ENCODE results near the gene ITGB1BP1. TPM values are rescaled to one million over a fixed set of nuclear protein-coding genes. Genes with fewer than 3 reads are reported as not detected.

Gene ITGB1BP1
- total RNA-seq, 1 donor from 2014 or later, result 59.3 TPM

GRCh38 chr2:9440058-9440727, 16.9 kb upstream of the ITGB1BP1 start:
- no peaks in the 10 kb centered on the region for H3K27me3 Mint-ChIP-seq (ENCODE audit: low read depth)
- H3K27ac Mint-ChIP-seq (ENCODE audit: unreplicated experiment), result no peak overlapping the region
- peaks cover 22% of the 10 kb centered on the region for H3K36me3 Mint-ChIP-seq (ENCODE audit: low read depth)
- no peak overlapping the region for H3K4me3 Mint-ChIP-seq
- H3K4me1 Mint-ChIP-seq, result no peaks in the 10 kb centered on the region
- H3K9me3 Mint-ChIP-seq, result no peaks in the 10 kb centered on the region
- DNase-seq (ENCODE audit: low read depth, low spot score), result no peak
- no peak for TF ChIP-seq CTCF (conservative IDR thresholded peaks at IDR 0.05)

GRCh38 chr2:9439536-9439935, 16.2 kb upstream of the ITGB1BP1 start:
- H3K4me3 Mint-ChIP-seq, result no peak overlapping the region
- H3K9me3 Mint-ChIP-seq, result no peaks in the 10 kb centered on the region
- DNase-seq (ENCODE audit: low read depth, low spot score), result no peak
- no peaks in the 10 kb centered on the region for H3K27me3 Mint-ChIP-seq (ENCODE audit: low read depth)
- no peak overlapping the region for H3K27ac Mint-ChIP-seq (ENCODE audit: unreplicated experiment)
- H3K36me3 Mint-ChIP-seq (ENCODE audit: low read depth), result peaks cover 21% of the 10 kb centered on the region
- TF ChIP-seq CTCF (conservative IDR thresholded peaks at IDR 0.05), result no peak
- H3K4me1 Mint-ChIP-seq, result no peaks in the 10 kb centered on the region

GRCh38 chr2:9434489-9434888, 11.2 kb upstream of the ITGB1BP1 start:
- no peak for TF ChIP-seq CTCF (conservative IDR thresholded peaks at IDR 0.05)

GRCh38 chr2:9430316-9431293, 7.3 kb upstream of the ITGB1BP1 start:
- H3K27me3 Mint-ChIP-seq (ENCODE audit: low read depth), result no peaks in the 10 kb centered on the region
- H3K9me3 Mint-ChIP-seq, result no peaks in the 10 kb centered on the region
- no peak for TF ChIP-seq CTCF (conservative IDR thresholded peaks at IDR 0.05)
- no peak overlapping the region for H3K27ac Mint-ChIP-seq (ENCODE audit: unreplicated experiment)
- H3K4me1 Mint-ChIP-seq, result no peaks in the 10 kb centered on the region
- no peak overlapping the region for H3K4me3 Mint-ChIP-seq
- H3K36me3 Mint-ChIP-seq (ENCODE audit: low read depth), result peaks cover 19% of the 10 kb centered on the region
- DNase-seq (ENCODE audit: low read depth, low spot score), result no peak

More at GRCh38 chr2:9434489-9434888, 11.2 kb upstream of the ITGB1BP1 start:
- Mint-ChIP-seq H3K4me3 (no peak overlapping the region), H3K4me1 (no peaks in the 10 kb centered on the region), H3K9me3 (no peaks in the 10 kb centered on the region), H3K27me3 (ENCODE audit: low read depth) (no peaks in the 10 kb centered on the region), H3K36me3 (ENCODE audit: low read depth) (peaks cover 32% of the 10 kb centered on the region), H3K27ac (ENCODE audit: unreplicated experiment) (no peak overlapping the region)
- no peak for DNase-seq (ENCODE audit: low read depth, low spot score)

GRCh38 chr2:9428965-9429577, 5.7 kb upstream of the ITGB1BP1 start:
- Mint-ChIP-seq H3K36me3 (ENCODE audit: low read depth) (peaks cover 19% of the 10 kb centered on the region), H3K4me3 (no peak overlapping the region), H3K27ac (ENCODE audit: unreplicated experiment) (no peak overlapping the region), H3K27me3 (ENCODE audit: low read depth) (no peaks in the 10 kb centered on the region), H3K9me3 (no peaks in the 10 kb centered on the region), H3K4me1 (no peaks in the 10 kb centered on the region)
- no peak for TF ChIP-seq CTCF (conservative IDR thresholded peaks at IDR 0.05)
- no peak for DNase-seq (ENCODE audit: low read depth, low spot score)
